NCI-H1105 treated with DMSO at 0.1 percent for 48 hours (cell line): ENCODE data around the gene EXOC1L.

ENCODE experiments used
- DNase-seq: peaks from one replicate; lab custom pipeline; 2025; lab: John Stamatoyannopoulos, UW

Gene EXOC1L

GRCh38 chr4:55819634-55820033 is at the start of gene EXOC1L:
Gene EXOC1L, plus strand, starts transcription at chr4:55819790. Its CDS starts 237 bp downstream, at chr4:55820027.
- no peak for DNase-seq

- DNase-seq = no peak
These were observed 48.9 kb upstream of the EXOC1L start for GRCh38 chr4:55770662-55771061.

- no peak for DNase-seq
These were observed 38.2 kb upstream of the EXOC1L start for GRCh38 chr4:55781341-55781740.

GRCh38 chr4:55781812-55782211 is 37.8 kb upstream of the EXOC1L start:
- DNase-seq = no peak

GRCh38 chr4:55783584-55783983 is 36.0 kb upstream of the EXOC1L start:
- DNase-seq = no peak

- no peak for DNase-seq
These were observed 34.8 kb upstream of the EXOC1L start for GRCh38 chr4:55784747-55785146.

- DNase-seq = no peak
These were observed 27.9 kb upstream of the EXOC1L start for GRCh38 chr4:55791666-55792065.

- DNase-seq = no peak
These were observed 26.1 kb upstream of the EXOC1L start for GRCh38 chr4:55793479-55793878.

- DNase-seq = no peak
These were observed 25.5 kb upstream of the EXOC1L start for GRCh38 chr4:55794053-55794452.

GRCh38 chr4:55795341-55795740 is 24.2 kb upstream of the EXOC1L start:
- DNase-seq = no peak

- no peak for DNase-seq
These were observed 18.1 kb upstream of the EXOC1L start for GRCh38 chr4:55801498-55801897.

GRCh38 chr4:55807556-55807955 is 12.0 kb upstream of the EXOC1L start:
- no peak for DNase-seq

GRCh38 chr4:55808186-55808585 is 11.4 kb upstream of the EXOC1L start:
- DNase-seq = no peak

GRCh38 chr4:55808632-55809031 is 11.0 kb upstream of the EXOC1L start:
- DNase-seq = no peak

- DNase-seq = no peak
These were observed 1.9 kb upstream of the EXOC1L start for GRCh38 chr4:55817691-55818090.

- no peak for DNase-seq
These were observed 689 bp downstream of the EXOC1L start for GRCh38 chr4:55820279-55820678.

GRCh38 chr4:55822329-55822728 is 2.7 kb downstream of the EXOC1L start:
- DNase-seq = no peak

GRCh38 chr4:55824865-55825264 is 5.3 kb downstream of the EXOC1L start:
- no peak for DNase-seq

GRCh38 chr4:55826986-55827385 is 7.4 kb downstream of the EXOC1L start:
- no peak for DNase-seq

GRCh38 chr4:55827582-55827981 is 8.0 kb downstream of the EXOC1L start:
- no peak for DNase-seq

GRCh38 chr4:55830048-55830447 is 10.5 kb downstream of the EXOC1L start:
- no peak for DNase-seq

- no peak for DNase-seq
These were observed 11.1 kb downstream of the EXOC1L start for GRCh38 chr4:55830716-55831115.

- no peak for DNase-seq
These were observed 14.7 kb downstream of the EXOC1L start for GRCh38 chr4:55834086-55834795.

GRCh38 chr4:55837903-55838302 is 18.3 kb downstream of the EXOC1L start:
- DNase-seq = no peak
